GM12874 (cell line): ENCODE measurements around the gene C17orf75.

Source experiments
- TF ChIP-seq, protein P1 (sequence below): IDR thresholded peaks from 2 replicates; pipeline ENCODE4 v1.5.1; 2011; ENCODE audit warnings: low read depth, mild to moderate bottlenecking, control low read depth, low read length, moderate library complexity; ENCODE audit not compliant: insufficient read depth

Gene C17orf75

DNA sequence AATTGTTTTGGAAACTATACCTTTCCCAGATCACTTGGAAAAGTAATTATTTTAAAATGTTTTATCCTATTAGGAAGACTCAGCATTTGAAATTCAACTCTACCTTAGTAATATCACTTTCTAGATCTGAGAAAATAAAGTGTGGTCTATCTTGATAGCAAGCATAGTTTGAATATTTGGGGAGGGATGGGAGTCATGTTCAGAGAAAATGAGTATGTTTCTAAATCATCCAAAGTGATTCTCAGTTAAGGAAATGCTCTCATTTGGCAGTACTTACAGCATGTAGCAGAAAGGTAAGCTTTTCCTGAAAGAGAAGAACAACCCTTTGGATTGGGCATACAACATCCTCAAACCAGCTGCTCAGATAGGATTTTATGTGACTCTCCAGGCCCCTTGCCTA lies 6.9 kb downstream of the C17orf75 start:
- TF ChIP-seq, protein P1, sequence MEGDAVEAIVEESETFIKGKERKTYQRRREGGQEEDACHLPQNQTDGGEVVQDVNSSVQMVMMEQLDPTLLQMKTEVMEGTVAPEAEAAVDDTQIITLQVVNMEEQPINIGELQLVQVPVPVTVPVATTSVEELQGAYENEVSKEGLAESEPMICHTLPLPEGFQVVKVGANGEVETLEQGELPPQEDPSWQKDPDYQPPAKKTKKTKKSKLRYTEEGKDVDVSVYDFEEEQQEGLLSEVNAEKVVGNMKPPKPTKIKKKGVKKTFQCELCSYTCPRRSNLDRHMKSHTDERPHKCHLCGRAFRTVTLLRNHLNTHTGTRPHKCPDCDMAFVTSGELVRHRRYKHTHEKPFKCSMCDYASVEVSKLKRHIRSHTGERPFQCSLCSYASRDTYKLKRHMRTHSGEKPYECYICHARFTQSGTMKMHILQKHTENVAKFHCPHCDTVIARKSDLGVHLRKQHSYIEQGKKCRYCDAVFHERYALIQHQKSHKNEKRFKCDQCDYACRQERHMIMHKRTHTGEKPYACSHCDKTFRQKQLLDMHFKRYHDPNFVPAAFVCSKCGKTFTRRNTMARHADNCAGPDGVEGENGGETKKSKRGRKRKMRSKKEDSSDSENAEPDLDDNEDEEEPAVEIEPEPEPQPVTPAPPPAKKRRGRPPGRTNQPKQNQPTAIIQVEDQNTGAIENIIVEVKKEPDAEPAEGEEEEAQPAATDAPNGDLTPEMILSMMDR = no peak

DNA sequence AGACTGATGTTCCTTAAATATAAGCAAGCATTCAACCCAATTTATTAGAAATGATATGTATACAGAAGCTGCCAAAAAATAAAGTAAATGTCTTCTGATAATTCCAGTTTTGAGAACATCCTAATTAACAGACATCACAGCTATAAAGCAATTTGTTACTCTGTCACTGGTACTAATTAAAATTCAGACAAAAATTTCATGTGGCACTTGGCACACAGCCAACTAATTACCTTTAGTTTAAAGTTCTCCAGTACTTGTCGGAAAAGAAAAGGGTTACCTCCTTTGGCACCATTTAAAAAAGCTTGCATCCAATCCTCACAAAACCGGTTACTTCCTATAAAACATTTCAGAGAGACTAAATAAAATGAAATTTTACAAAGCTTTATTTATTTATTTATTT lies 8.8 kb downstream of the C17orf75 start:
- TF ChIP-seq, protein P1 = no peak

DNA sequence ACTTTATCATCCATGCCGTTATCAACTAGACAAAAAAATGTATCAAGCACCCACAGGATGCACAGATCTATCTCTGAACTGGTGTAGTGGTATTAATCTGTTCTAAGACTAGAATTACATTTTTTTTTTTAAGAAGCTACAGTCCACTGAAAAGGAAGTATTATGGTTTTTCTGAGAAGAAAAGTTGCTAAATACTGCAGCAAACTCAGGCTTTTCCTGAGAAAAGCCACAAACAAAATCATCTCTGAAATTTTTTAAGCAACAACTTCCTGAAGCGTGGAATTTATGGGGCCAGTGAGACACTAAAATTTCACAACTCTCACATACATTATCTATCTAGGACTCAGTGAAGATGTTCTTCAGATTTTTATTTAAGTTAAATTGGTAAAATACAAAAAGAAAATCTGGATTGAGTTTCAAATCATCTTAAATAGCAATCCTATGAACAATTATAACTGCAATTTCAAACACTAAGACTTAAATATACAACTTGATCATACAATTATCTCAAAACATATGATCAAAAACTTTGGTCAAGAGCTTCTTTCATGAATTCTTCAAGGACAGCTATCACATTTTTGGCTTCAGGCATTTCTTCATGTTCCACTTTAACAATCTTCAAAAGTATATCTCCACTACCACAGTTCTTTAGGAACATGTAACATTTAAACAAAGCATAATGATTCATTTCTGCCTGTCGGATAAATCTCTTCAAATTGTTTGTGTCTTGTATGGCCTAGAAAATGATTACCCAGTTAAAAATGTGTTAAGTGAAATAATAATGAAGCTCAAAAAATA lies 10.5 kb downstream of the C17orf75 start:
- TF ChIP-seq, protein P1 = no peak

DNA sequence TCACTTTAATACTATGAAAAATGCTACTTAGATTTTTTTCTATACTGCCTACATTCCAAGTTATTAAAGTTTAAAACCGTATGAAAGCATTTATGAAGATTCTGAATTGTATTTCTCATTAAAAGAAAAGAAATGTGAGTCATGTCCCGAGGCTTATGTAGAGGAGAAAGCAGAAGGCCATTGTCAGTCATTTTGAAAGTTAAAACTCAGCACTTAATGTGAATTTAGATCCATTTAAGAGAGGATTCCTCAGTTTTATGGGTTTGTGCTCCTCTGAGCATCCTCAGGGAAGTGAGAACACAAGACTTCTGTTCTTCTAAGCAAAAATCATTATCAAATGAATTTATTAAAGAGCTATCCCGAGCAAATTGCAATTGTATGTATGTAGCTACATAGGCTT lies 11.8 kb downstream of the C17orf75 start:
- TF ChIP-seq, protein P1 = no peak

DNA sequence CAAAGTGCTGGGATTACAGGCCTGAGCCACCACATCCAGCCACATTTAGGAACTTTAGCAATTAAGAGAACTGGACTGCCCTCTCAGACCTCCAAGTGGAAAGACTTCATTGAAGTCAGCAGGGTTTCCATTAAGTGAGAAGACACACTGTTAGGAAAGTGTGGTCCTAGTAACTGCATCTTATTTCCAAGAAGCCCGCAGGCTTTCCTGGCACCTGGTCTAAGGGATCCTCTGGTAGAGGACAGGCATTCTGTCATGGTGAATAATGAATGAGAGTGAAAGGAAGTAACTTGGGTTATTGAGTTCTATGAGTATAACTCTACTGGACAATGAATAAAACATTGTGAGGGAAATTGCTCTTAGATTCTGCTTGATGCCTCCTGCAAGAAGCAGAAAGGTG lies 14.1 kb downstream of the C17orf75 start:
- TF ChIP-seq, protein P1 = no peak

DNA sequence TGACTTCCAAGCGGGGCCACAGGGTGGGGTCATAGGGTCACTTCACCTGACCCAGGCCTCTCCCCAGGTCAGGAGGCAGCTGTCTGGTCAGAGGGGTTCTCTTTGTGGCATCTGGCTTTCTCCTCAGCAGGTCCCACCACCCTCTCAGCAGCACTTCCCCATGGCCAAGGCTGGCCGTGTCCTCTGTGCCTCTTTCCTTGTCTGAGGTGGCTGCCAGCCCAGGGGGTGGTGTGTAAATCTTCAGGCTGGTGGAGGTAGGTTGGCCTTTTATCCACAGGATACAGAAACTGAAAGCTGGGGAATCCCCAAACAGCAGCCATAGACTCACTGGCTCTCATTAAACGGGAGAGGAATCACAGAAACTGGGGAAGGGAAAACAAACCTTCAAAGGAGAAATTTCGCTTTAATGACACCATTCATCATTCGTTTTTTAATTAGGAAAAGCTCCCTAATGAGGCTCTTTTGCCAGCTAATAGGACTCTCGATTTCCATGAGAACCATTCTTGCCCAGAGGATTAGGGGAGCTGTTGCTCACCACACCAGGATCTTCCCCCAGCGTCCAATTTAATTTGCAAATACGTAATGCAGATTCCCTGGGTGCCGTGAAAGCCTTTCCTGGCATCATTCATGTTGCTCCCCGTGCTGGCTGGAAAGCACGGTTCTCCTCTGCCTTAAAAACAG lies 18.0 kb downstream of the C17orf75 start:
- TF ChIP-seq, protein P1 = no peak

DNA sequence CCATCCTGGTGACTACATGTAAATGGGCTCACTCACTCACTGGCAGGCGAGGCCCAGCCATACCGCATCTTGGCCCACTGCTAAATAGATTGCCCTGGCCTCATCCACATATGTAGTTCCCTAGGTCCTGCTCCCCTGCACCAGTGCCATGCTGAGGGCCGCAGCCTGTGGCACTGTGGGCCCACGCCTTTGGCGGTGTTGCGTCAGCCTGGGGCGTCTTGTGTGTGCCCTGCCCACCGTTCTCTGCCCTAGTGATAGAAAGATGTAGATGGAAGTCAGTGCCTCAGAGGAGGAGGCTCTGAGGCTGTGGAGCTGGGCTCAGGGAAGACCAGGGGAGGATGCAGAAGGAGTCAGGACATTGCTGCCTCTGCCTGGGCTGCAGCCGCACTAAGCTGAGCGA lies 18.9 kb downstream of the C17orf75 start:
- TF ChIP-seq, protein P1 = no peak
